Panc1 (cell line): ENCODE measurements around the gene MCTP1. TPM values are rescaled to one million over a fixed set of nuclear protein-coding genes. Genes with fewer than 3 reads are reported as not detected.
"Not testable (repeated sequence)": the region's sequence is repeated elsewhere in the genome, so short reads cannot be mapped to it uniquely, and the experiment has no call there.

Experiments used
- ATAC-seq: fragments of 200-7000 bp; cut with Tn5 transposase; 2 replicates; pipeline ENCODE4 v1.9.1; 2020; ENCODE audit warnings: mild to moderate bottlenecking, moderate library complexity
- BruUV-seq: library from RNA; stranded (reverse); fragments of 400-500 nt; replicated peaks from 2 replicates; lab custom pipeline; 2021; lab: Mats Ljungman, UMichigan
- CTCF ChIA-PET: fragments of 300-600 bp; sonication (Branson Sonifier 250); formaldehyde crosslinking; loops from one replicate; lab custom pipeline; 2022; ENCODE audit warnings: antibody characterized with exemption; lab: Charles Lee
- POLR2A ChIA-PET: fragments of 300-600 bp; sonication (Branson Sonifier 250); formaldehyde crosslinking; loops from one replicate; lab custom pipeline; 2022; ENCODE audit warnings: antibody characterized with exemption; lab: Charles Lee
- DNase-seq: peaks from one replicate; pipeline ENCODE4 v3.0.0-alpha.2; 2010; ENCODE audit warnings: low read depth, low spot score
- H3K27ac ChIP-seq: 2 replicates; pipeline ENCODE4 v1.5.1; 2011; ENCODE audit warnings: mild to moderate bottlenecking, low read length, inconsistent platforms
- H3K27me3 ChIP-seq: fragments of 200-500 bp; sonication (Bioruptor generic); 2 replicates; pipeline ENCODE4 v1.6.0; 2014; ENCODE audit warnings: low read length, inconsistent platforms; ENCODE audit not compliant: control insufficient read depth, insufficient read depth
- H3K36me3 ChIP-seq: fragments of 200-500 bp; sonication (Bioruptor generic); 2 replicates; pipeline ENCODE4 v1.5.1; 2014; ENCODE audit warnings: inconsistent platforms, mild to moderate bottlenecking, low read length, moderate library complexity; ENCODE audit not compliant: control insufficient read depth, insufficient read depth
- H3K4me1 ChIP-seq: 2 replicates; pipeline ENCODE4 v1.5.1; 2011; ENCODE audit warnings: inconsistent platforms, mild to moderate bottlenecking, low read length, moderate library complexity; ENCODE audit not compliant: control insufficient read depth, insufficient read depth
- H3K4me3 ChIP-seq, 2 experiments: 2 replicates each; pipeline ENCODE4 v1.5.1; 2011 to 2012; ENCODE audit warnings: low read depth in 2 of 2, low read length in 2 of 2, mild to moderate bottlenecking in 2 of 2, inconsistent platforms in 1 of 2, moderate library complexity in 1 of 2
- H3K9me3 ChIP-seq: fragments of 200-500 bp; sonication (Bioruptor generic); 2 replicates; pipeline ENCODE4 v1.5.1; 2014; ENCODE audit warnings: low read depth, mild to moderate bottlenecking, inconsistent platforms, low read length, moderate library complexity; ENCODE audit not compliant: control insufficient read depth, insufficient read depth
- CTCF ChIP-seq: fragments of 450-650 bp; IDR thresholded peaks from 2 replicates; pipeline ENCODE4 v1.5.1; 2017; ENCODE audit warnings: mild to moderate bottlenecking
- POLR2AphosphoS5 ChIP-seq: IDR thresholded peaks from 2 replicates; pipeline ENCODE4 v1.6.1; 2012; ENCODE audit warnings: mild to moderate bottlenecking, low read depth, low read length, moderate library complexity
- REST ChIP-seq, 2 experiments: IDR thresholded peaks; 2 replicates each; pipeline ENCODE4 v1.6.1; 2011 to 2012; ENCODE audit warnings: low read depth in 2 of 2, control low read depth in 1 of 2, low read length in 1 of 2, mild to moderate bottlenecking in 1 of 2, moderate library complexity in 1 of 2; ENCODE audit not compliant: insufficient read depth in 1 of 2
- SIN3A ChIP-seq: IDR thresholded peaks from 2 replicates; pipeline ENCODE4 v1.6.1; 2012; ENCODE audit warnings: low read depth, mild to moderate bottlenecking, low read length, moderate library complexity, borderline replicate concordance; ENCODE audit not compliant: insufficient read depth
- TCF7L2 ChIP-seq: IDR thresholded peaks from 2 replicates; pipeline ENCODE4 v1.6.1; 2011; ENCODE audit warnings: mild to moderate bottlenecking, low read depth, low read length, inconsistent platforms
- in situ Hi-C: cut with HindIII; loops from 2 replicates; pipeline ENCODE4 v1.10.0; 2016; ENCODE audit warnings: low sequenced_read_pairs, low pct_unique_long_range_greater_than_20kb
- intact Hi-C: fragments of 100-400 bp; cut with micrococcal nuclease; formaldehyde crosslinking; loops from one replicate; pipeline ENCODE4 v1.10.0; 2022; ENCODE audit not compliant: unreplicated experiment
- total RNA-seq: library from RNA; stranded (reverse); gene quantifications from one replicate; pipeline ENCODE4 v1.2.1, GENCODE V29; 2021; ENCODE audit not compliant: unreplicated experiment

The MCTP1 gene
- total RNA-seq, 1 experiment from 2014 or later, result 39.8 TPM

- BruUV-seq, H3K9me3 ChIP-seq, H3K36me3 ChIP-seq, H3K27me3 ChIP-seq, intact Hi-C loops, H3K4me1 ChIP-seq, ATAC-seq, CTCF ChIA-PET, H3K27ac ChIP-seq, POLR2A ChIA-PET, in situ Hi-C loops, DNase-seq, H3K4me3 ChIP-seq: not testable (repeated sequence)
Observed at GRCh38 chr5:94845696-94846095, 439.2 kb downstream of the MCTP1 start.

DNA sequence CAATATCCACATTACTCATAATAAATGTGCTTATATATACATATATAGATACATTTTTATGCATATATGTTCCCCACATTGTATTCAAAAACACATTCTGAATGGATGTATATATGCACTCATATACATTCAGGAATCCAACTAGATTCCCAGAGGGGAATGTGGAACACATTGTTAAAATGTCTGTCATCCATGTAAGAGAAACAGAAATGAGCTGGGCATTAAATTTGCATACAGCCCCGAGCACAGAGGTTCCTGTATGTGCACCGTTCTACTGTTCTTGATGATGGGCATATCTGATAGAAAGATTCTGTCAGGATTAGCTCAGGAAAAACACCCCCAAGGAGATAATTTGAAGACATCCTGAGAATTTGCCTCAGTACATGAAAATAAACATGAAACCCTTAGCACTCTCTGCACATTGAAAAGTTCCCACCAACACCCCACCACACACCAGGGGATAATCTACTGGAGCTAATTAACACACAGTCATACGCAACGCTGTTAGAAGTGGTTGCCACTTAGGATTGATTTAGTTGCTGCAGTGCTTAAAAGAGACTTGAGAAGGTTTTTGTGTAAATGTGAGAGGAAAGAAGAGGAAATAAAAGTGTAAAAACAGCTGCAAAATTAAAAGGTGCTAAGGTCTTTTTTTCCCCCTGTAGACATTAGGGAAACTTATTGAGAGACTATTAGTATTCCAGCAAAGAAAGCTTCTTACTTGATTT, 443.1 kb downstream of the MCTP1 start:
- ATAC-seq (no peak), DNase-seq (no peak)
- no peak overlapping the region for H3K4me3 ChIP-seq
- no TSS peak for BruUV-seq
- H3K9me3 ChIP-seq, result no peaks in the 10 kb centered on the region
- H3K4me1 ChIP-seq, result no peaks in the 10 kb centered on the region
- no peak for TF ChIP-seq CTCF
- POLR2A ChIA-PET, result no interaction called here
- H3K27me3 ChIP-seq, result no peaks in the 10 kb centered on the region
- no peak overlapping the region for H3K27ac ChIP-seq
- H3K36me3 ChIP-seq, result no peaks in the 10 kb centered on the region
- in situ Hi-C loops, result no loop called here
- intact Hi-C loops, result no loop called here
- CTCF ChIA-PET, result interaction anchor here (0.6 kb wide), 1 partner anchor 460 kb away, joined by 14 read pairs; no protein-coding TSS in a partner anchor

DNA sequence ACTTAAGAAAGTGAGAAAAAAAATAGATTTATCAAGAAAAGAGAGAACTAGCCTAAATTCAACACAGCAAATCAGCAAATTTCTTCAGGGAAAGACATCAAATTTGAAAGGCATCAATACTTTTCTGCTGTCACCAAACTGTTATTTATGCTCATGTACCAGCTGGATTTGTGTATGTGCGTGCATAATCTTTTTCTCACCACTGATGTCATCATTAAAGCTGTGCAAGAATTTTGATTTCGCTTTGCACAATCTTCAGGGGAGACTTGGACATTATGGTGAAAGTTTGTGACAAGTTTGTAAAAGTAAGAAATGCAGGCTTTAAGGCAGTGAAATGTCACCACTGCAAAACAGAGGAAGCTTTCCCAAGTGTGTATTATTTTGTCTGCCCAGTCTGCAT, 451.0 kb downstream of the MCTP1 start:
- Histone ChIP-seq H3K4me3 (no peak overlapping the region), H3K9me3 (no peaks in the 10 kb centered on the region), H3K36me3 (no peaks in the 10 kb centered on the region), H3K27me3 (no peaks in the 10 kb centered on the region), H3K4me1 (no peaks in the 10 kb centered on the region), H3K27ac (no peak overlapping the region)
- ChIA-PET POLR2A (no interaction called here), CTCF (no interaction called here)
- in situ Hi-C loops, result no loop called here
- TF ChIP-seq REST (IDR thresholded peaks at IDR 0.05; ENCODE audit: insufficient read depth in 1 of 2, low read depth in 2 of 2, low read length in 1 of 2), result no peak
- no peak for TF ChIP-seq TCF7L2
- TF ChIP-seq SIN3A, result no peak
- TF ChIP-seq CTCF, result no peak
- no peak for TF ChIP-seq POLR2AphosphoS5
- no TSS peak for BruUV-seq
- no peak for ATAC-seq
- intact Hi-C loops, result no loop called here
- DNase-seq, result no peak
